Transverse colon (tissue), 4 donors: ENCODE data around the gene TDRD9. TPM values are rescaled to one million over a fixed set of nuclear protein-coding genes. Genes with fewer than 3 reads are reported as not detected.

ENCODE experiments used
- DNase-seq: peaks from one replicate; pipeline ENCODE4 v3.0.0-alpha.2; 2019
- H3K27ac ChIP-seq, 4 donors: fragments of 200-600 bp; sonication (generic); 2 replicates each; pipeline ENCODE4 v1.5.1; 2016 to 2018; ENCODE audit warnings: inconsistent platforms in 4 of 4
- H3K27me3 ChIP-seq: fragments of 200-600 bp; sonication (generic); 2 replicates; pipeline ENCODE4 v1.5.1; 2017; ENCODE audit warnings: inconsistent platforms
- H3K36me3 ChIP-seq, 4 donors: fragments of 200-600 bp; sonication (generic); 2 replicates each; pipeline ENCODE4 v1.5.1; 2017 to 2019; ENCODE audit warnings: inconsistent platforms in 4 of 4
- H3K4me1 ChIP-seq, 4 donors: fragments of 200-600 bp; sonication (generic); 2 replicates each; pipeline ENCODE4 v1.5.1; 2017 to 2020; ENCODE audit warnings: inconsistent platforms in 4 of 4
- H3K4me3 ChIP-seq, 4 donors: fragments of 200-600 bp; sonication (generic); 1 replicate in 1 of 4; 2 replicates in 3 of 4; pipeline versions ENCODE4 v1.5.1 to v1.6.1; 2017 to 2019; ENCODE audit warnings: inconsistent platforms in 4 of 4
- H3K9me3 ChIP-seq, 2 donors: fragments of 200-600 bp; sonication (generic); 2 replicates each; pipeline ENCODE4 v1.5.1; 2017 to 2019; ENCODE audit warnings: inconsistent platforms in 2 of 2
- EP300 ChIP-seq: sonication (generic); formaldehyde crosslinking; IDR thresholded peaks from one replicate; pipeline ENCODE4 v1.6.1; 2017; ENCODE audit warnings: antibody characterized with exemption, low read depth
- POLR2A ChIP-seq: fragments of 450-650 bp; IDR thresholded peaks from one replicate; pipeline ENCODE4 v1.6.1; 2016; ENCODE audit warnings: antibody characterized with exemption, mild to moderate bottlenecking, moderate library complexity
- POLR2AphosphoS5 ChIP-seq, 3 donors: sonication (generic); formaldehyde crosslinking; IDR thresholded peaks; one replicate each; pipeline ENCODE4 v1.6.1; 2016; ENCODE audit warnings: antibody characterized with exemption in 3 of 3
- WGBS, 2 donors: methylation state at CpG; one replicate each; pipeline ENCODE4 v1.1.5; 2018; ENCODE audit warnings: low coverage in 1 of 2; 5-methylcytosine and 5-hydroxymethylcytosine counted together
- in situ Hi-C, 4 donors: fragments of 200-750 bp; cut with MboI; loops; one replicate each; pipeline versions ENCODE4 v1.15.0 to v1.15.1; 2017; ENCODE audit warnings: low sequenced_read_pairs in 3 of 4, low pct_ligation_motif_present in 1 of 4, low pct_unique_long_range_greater_than_20kb in 1 of 4
- intact Hi-C: fragments of 100-400 bp; cut with DNase I; formaldehyde crosslinking; loops from one replicate; pipeline ENCODE4 v1.15.1; 2023; ENCODE audit warnings: low total_unique reads
- total RNA-seq, 4 donors: library from RNA; depleted of rRNA; stranded (reverse); fragments of >200 nt; gene quantifications; one replicate each; pipeline ENCODE4 v1.1.0, GENCODE V29; 2016
- TF ChIP-seq, protein P1 (sequence below), 5 experiments: fragments of 200-600 bp in 3 of 5; fragments of 450-650 bp in 2 of 5; sonication (generic) in 3 of 5; IDR thresholded peaks; 1 replicate in 2 of 5; 2 replicates in 3 of 5; pipeline ENCODE4 v1.5.1; 2016 to 2017; ENCODE audit warnings: antibody characterized with exemption in 5 of 5, inconsistent platforms in 3 of 5, mild to moderate bottlenecking in 2 of 5, moderate library complexity in 1 of 5

Gene TDRD9
- total RNA-seq, 4 donors from 2014 or later, result 0.55 to 0.79 TPM; not detected in 2

DNA sequence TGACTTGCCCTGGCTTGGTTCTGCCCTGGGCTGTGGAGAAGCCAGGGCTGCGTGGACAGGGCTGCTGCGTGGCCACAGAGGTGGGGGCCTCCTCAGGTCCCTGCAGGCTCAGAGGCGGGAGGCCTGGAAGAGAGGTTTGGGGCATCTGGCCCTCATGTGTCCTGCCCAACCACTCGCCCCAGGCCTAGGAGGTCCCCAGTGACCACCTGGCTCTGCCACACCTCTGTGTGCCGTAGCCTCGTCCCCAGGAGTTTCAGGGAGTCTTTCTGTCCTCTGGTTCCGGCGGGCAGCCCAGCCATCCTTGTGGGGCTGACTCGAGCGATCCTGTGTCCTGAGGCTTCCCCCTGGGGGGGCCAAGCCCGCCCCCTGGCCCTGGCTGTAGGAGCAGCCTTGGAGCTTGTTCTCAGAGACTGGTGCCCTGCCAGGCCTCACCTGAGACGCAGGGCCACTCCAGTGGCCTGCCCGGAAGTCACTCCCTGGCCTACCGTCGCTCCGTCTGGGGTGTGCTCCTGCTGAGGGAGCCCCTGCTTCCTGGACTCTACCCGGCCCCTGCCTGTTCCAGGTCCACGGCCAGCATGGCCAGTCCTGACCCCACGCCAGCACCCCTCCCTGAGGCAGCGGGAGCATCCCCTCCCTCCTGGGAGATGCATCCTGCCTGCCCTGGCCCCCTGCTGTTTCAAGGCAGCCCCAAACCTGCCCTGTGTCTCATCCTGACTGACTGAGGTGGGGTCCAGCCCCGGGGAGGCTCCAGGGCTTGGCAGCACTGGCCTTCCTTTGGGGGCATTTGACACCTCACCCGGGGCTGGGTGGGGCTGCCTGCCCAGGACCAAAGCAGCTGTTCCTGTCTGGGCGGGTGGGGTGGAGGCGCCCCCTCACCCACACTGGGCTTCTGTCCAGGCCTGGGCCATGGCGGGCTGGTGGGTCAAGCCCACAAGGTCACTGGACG lies 171.1 kb downstream of the TDRD9 start:
- Histone ChIP-seq H3K36me3 (no peaks in the 10 kb centered on the region), H3K27ac (peak overlapping the region in 1 of 4 donors; percentile 63), H3K27me3 (peaks cover 6% of the 10 kb centered on the region), H3K4me1 (peaks cover 14 to 29% (median 25%) of the 10 kb centered on the region in 4 donors), H3K4me3 (no peak overlapping the region), H3K9me3 (no peaks in the 10 kb centered on the region)
- in situ Hi-C loops, result no loop called here
- intact Hi-C loops, result no loop called here
- TF ChIP-seq, protein P1, sequence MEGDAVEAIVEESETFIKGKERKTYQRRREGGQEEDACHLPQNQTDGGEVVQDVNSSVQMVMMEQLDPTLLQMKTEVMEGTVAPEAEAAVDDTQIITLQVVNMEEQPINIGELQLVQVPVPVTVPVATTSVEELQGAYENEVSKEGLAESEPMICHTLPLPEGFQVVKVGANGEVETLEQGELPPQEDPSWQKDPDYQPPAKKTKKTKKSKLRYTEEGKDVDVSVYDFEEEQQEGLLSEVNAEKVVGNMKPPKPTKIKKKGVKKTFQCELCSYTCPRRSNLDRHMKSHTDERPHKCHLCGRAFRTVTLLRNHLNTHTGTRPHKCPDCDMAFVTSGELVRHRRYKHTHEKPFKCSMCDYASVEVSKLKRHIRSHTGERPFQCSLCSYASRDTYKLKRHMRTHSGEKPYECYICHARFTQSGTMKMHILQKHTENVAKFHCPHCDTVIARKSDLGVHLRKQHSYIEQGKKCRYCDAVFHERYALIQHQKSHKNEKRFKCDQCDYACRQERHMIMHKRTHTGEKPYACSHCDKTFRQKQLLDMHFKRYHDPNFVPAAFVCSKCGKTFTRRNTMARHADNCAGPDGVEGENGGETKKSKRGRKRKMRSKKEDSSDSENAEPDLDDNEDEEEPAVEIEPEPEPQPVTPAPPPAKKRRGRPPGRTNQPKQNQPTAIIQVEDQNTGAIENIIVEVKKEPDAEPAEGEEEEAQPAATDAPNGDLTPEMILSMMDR (IDR thresholded peaks at IDR 0.05), result no peak
- TF ChIP-seq POLR2A (no peak), POLR2AphosphoS5 (IDR thresholded peaks at IDR 0.05) (no peak), EP300 (no peak)
- DNase-seq, result no peak
- 86% methylated on average over 13 of the region's 26 CpGs; no CpG with 5 or more reads in 1 of the 2 donors for WGBS, 2 donors

DNA sequence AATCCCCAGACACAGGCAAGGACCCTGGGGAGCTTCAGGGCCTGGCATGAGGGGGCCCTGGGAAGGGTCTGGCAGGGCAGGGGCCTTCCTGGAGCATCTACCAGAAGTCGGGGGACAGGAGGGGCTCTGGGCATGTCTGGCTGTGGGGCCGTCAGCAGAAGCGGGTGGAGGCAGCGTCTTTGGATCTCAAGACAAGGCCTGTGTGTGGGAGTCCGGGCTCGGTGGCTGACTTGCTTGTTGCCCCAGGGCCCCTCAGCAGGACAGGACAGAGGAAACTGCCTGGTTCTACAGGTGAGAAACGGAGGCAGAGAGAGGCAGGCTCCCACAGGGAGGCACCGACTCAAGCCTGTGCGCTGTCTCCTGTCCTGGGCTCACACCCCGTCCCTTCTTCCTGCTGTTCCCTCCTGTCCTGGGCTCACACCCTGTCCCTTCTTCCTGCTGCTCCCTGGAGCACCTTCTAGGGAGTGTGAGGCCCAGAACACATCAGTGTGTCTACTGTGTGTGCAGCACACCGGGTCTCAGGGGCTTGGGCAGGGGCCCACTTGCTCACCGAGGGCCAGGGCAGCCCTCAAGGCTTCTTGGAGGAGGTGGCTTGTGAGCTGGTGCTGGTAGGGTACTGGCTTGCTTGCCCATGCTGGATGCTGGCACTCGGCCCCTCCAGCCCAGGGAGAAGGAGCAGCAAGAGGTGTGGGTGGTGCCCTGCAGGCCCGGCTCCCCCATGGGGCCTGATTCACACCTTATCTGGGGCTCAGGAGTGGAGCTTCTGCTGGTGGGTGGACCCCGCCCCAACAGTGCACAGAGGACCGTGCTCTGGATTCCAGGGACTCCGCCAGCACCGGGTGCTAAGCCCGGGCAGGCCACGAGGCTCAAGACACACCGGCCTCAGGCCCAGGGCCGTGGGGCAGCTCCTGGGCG lies 172.2 kb downstream of the TDRD9 start:
- intact Hi-C loops, result no loop called here
- TF ChIP-seq EP300, result no peak
- TF ChIP-seq POLR2A, result no peak
- no peak for TF ChIP-seq POLR2AphosphoS5 (IDR thresholded peaks at IDR 0.05)
- TF ChIP-seq, protein P1 (IDR thresholded peaks at IDR 0.05), result no peak

DNA sequence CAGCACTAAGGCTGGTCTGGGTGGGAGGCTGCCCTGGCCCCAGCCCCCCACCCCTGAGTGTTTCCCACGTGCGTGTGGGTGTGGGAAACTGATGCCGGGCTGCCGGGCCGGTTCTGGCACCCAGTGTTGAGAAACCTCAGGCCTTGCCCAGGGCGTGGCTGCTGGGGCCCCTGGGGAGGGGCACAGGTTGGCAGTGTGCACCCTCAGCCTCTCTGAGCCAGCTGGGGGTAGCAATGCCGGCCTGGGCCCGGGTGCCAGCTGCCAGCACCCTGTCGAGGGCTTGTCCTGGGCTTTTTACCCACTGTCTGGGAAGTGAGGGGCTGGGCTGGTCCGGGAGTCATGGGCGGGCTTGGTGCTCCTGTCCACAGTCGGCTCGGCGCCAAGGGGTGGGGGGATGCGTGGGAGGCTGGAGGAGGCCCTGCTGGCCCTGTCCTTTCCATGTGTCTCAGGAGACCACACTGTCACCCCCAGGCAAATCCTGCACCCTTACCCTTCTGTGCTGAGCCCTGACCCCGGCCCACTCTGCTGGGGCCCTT lies 172.9 kb downstream of the TDRD9 start:
- H3K36me3 ChIP-seq, result no peaks in the 10 kb centered on the region
- TF ChIP-seq POLR2A, result no peak
- TF ChIP-seq POLR2AphosphoS5 (IDR thresholded peaks at IDR 0.05), result no peak
- TF ChIP-seq, protein P1 (IDR thresholded peaks at IDR 0.05), result no peak
- no peak for TF ChIP-seq EP300
- H3K4me1 ChIP-seq, result peaks cover 12 to 34% (median 29%) of the 10 kb centered on the region in 4 donors
- no peaks in the 10 kb centered on the region for H3K9me3 ChIP-seq
- DNase-seq, result peak; percentile 70
- intact Hi-C loops (no loop called here), in situ Hi-C loops (no loop called here)
- 69% methylated on average over 11 of the region's 16 CpGs; no CpG with 5 or more reads in 1 of the 2 donors for WGBS, 2 donors
- H3K27ac ChIP-seq, result peak overlapping the region in 1 of 4 donors; percentile 63
- H3K4me3 ChIP-seq, result no peak overlapping the region
- no peaks in the 10 kb centered on the region for H3K27me3 ChIP-seq

More for the DNA sequence above, 172.2 kb downstream of the TDRD9 start:
- H3K4me3 ChIP-seq, result no peak overlapping the region
- H3K36me3 ChIP-seq, result no peaks in the 10 kb centered on the region
- no peaks in the 10 kb centered on the region for H3K9me3 ChIP-seq
- H3K27me3 ChIP-seq, result no peaks in the 10 kb centered on the region
- WGBS, 2 donors, result 59% methylated on average over 23 of the region's 23 CpGs; no CpG with 5 or more reads in 1 of the 2 donors
- in situ Hi-C loops, result no loop called here
- peak overlapping the region; percentile 1 to 63 (median 30) for H3K27ac ChIP-seq
- DNase-seq, result peak; percentile 65
- H3K4me1 ChIP-seq, result peaks cover 12 to 27% (median 23%) of the 10 kb centered on the region in 4 donors
